GM19463 (cell line): Measurements from ENCODE around the gene FADS1.

Experiments used
- ATAC-seq: cut with Tn5 transposase; IDR thresholded peaks from one replicate; pipeline ENCODE4 v1.9.1; 2021; ENCODE audit warnings: mild to moderate bottlenecking, moderate library complexity; ENCODE audit not compliant: unreplicated experiment

FADS1 gene

GRCh38 chr11:61816736-61817455 lies at the start of gene FADS1:
Gene FADS1 (minus strand): TSS chr11:61817003. CDS start chr11:61816929, 74 bp downstream.
- peak; percentile 62 for ATAC-seq

GRCh38 chr11:61866231-61866957 lies 49.6 kb upstream of the FADS1 start:
- ATAC-seq = no peak

- ATAC-seq = no peak
These were observed 48.3 kb upstream of the FADS1 start for GRCh38 chr11:61864814-61865775.

- no peak for ATAC-seq
These were observed 46.8 kb upstream of the FADS1 start for GRCh38 chr11:61863548-61864081.

- no peak for ATAC-seq
These were observed 46.1 kb upstream of the FADS1 start for GRCh38 chr11:61862714-61863547.

GRCh38 chr11:61861634-61862033 lies 44.8 kb upstream of the FADS1 start:
- ATAC-seq = no peak

GRCh38 chr11:61860054-61860903 lies 43.5 kb upstream of the FADS1 start:
- no peak for ATAC-seq

GRCh38 chr11:61855939-61856680 lies 39.3 kb upstream of the FADS1 start:
- no peak for ATAC-seq

GRCh38 chr11:61854966-61855714 lies 38.3 kb upstream of the FADS1 start:
- no peak for ATAC-seq

GRCh38 chr11:61854206-61854895 lies 37.5 kb upstream of the FADS1 start:
- no peak for ATAC-seq

GRCh38 chr11:61853698-61854169 lies 36.9 kb upstream of the FADS1 start:
- ATAC-seq = no peak

GRCh38 chr11:61851900-61852295 lies 35.1 kb upstream of the FADS1 start:
- no peak for ATAC-seq

GRCh38 chr11:61851113-61851899 lies 34.5 kb upstream of the FADS1 start:
- ATAC-seq = no peak

GRCh38 chr11:61850687-61851086 lies 33.9 kb upstream of the FADS1 start:
- ATAC-seq = no peak

- no peak for ATAC-seq
These were observed 31.8 kb upstream of the FADS1 start for GRCh38 chr11:61848631-61849030.

GRCh38 chr11:61847914-61848581 lies 31.2 kb upstream of the FADS1 start:
- ATAC-seq = no peak
